DND-41 (cell line): ENCODE measurements around the gene COG8.

ENCODE experiments used
- ATAC-seq: fragments of 200-7000 bp; cut with Tn5 transposase; 3 replicates; pipeline ENCODE4 v1.9.1; 2021; ENCODE audit warnings: low read depth; ENCODE audit not compliant: insufficient read depth
- DNase-seq: peaks from one replicate; pipeline ENCODE4 v3.0.0-alpha.2; 2020
- H2AFZ ChIP-seq: 2 replicates; pipeline ENCODE4 v1.6.0; 2012; ENCODE audit warnings: low read depth, low read length
- H3K27ac ChIP-seq: 2 replicates; pipeline ENCODE4 v1.5.1; 2012; ENCODE audit warnings: low read length, inconsistent platforms
- H3K27me3 ChIP-seq: fragments of 200-600 bp; sonication (generic); 2 replicates; pipeline ENCODE4 v1.6.0; 2012; ENCODE audit warnings: low read length, mild to moderate bottlenecking, inconsistent platforms; ENCODE audit not compliant: insufficient read depth, poor library complexity
- H3K36me3 ChIP-seq: 2 replicates; pipeline ENCODE4 v1.5.1; 2012; ENCODE audit warnings: low read length, inconsistent platforms; ENCODE audit not compliant: insufficient read depth
- H3K4me1 ChIP-seq: 2 replicates; pipeline ENCODE4 v1.5.1; 2012; ENCODE audit warnings: mild to moderate bottlenecking, low read length; ENCODE audit not compliant: insufficient read depth
- H3K4me2 ChIP-seq: 2 replicates; pipeline ENCODE4 v1.6.0; 2012; ENCODE audit warnings: mild to moderate bottlenecking, moderate library complexity, low read length, inconsistent platforms; ENCODE audit not compliant: insufficient read depth
- H3K4me3 ChIP-seq, 2 experiments: fragments of 200-600 bp in 1 of 2; shearing (Covaris generic) in 1 of 2; 2 replicates each; pipeline ENCODE4 v1.5.1; 2012 to 2016; ENCODE audit warnings: inconsistent platforms in 2 of 2, low read length in 2 of 2, mild to moderate bottlenecking in 2 of 2, low read depth in 1 of 2, moderate library complexity in 1 of 2
- H3K79me2 ChIP-seq: 2 replicates; pipeline ENCODE4 v1.6.0; 2012; ENCODE audit warnings: low read length, inconsistent platforms; ENCODE audit not compliant: insufficient read depth
- H3K9ac ChIP-seq: 2 replicates; pipeline ENCODE4 v1.6.0; 2012; ENCODE audit warnings: low read depth, mild to moderate bottlenecking, inconsistent platforms, low read length, moderate library complexity
- H3K9me3 ChIP-seq: 2 replicates; pipeline ENCODE4 v1.5.1; 2012; ENCODE audit warnings: low read length, moderate library complexity, mild to moderate bottlenecking, inconsistent platforms; ENCODE audit not compliant: insufficient read depth, severe bottlenecking
- H4K20me1 ChIP-seq: 2 replicates; pipeline ENCODE4 v1.6.0; 2012; ENCODE audit warnings: low read length; ENCODE audit not compliant: insufficient read depth
- EZH2 ChIP-seq: IDR thresholded peaks from 3 replicates; pipeline ENCODE4 v1.6.1; 2012; ENCODE audit warnings: borderline replicate concordance, low read depth, mild to moderate bottlenecking, moderate library complexity, low read length, inconsistent platforms; ENCODE audit not compliant: severe bottlenecking
- TF ChIP-seq, protein P1 (sequence below): IDR thresholded peaks from 2 replicates; pipeline ENCODE4 v1.5.1; 2012; ENCODE audit warnings: borderline replicate concordance, low read length, moderate library complexity, mild to moderate bottlenecking; ENCODE audit not compliant: poor library complexity, severe bottlenecking; ENCODE audit errors: extremely low read depth

The COG8 gene

GRCh38 chr16:69316595-69317034, 22.7 kb downstream of the COG8 start:
- H3K27ac ChIP-seq: no peak overlapping the region
- peaks cover 78% of the 10 kb centered on the region for H4K20me1 ChIP-seq
- H3K36me3 ChIP-seq: peaks cover 82% of the 10 kb centered on the region
- TF ChIP-seq, protein P1, sequence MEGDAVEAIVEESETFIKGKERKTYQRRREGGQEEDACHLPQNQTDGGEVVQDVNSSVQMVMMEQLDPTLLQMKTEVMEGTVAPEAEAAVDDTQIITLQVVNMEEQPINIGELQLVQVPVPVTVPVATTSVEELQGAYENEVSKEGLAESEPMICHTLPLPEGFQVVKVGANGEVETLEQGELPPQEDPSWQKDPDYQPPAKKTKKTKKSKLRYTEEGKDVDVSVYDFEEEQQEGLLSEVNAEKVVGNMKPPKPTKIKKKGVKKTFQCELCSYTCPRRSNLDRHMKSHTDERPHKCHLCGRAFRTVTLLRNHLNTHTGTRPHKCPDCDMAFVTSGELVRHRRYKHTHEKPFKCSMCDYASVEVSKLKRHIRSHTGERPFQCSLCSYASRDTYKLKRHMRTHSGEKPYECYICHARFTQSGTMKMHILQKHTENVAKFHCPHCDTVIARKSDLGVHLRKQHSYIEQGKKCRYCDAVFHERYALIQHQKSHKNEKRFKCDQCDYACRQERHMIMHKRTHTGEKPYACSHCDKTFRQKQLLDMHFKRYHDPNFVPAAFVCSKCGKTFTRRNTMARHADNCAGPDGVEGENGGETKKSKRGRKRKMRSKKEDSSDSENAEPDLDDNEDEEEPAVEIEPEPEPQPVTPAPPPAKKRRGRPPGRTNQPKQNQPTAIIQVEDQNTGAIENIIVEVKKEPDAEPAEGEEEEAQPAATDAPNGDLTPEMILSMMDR: no peak
- TF ChIP-seq EZH2: no peak
- H3K4me3 ChIP-seq: no peak overlapping the region
- H3K9me3 ChIP-seq: no peaks in the 10 kb centered on the region
- no peak for ATAC-seq
- no peak overlapping the region for H3K9ac ChIP-seq
- H2AFZ ChIP-seq: no peak overlapping the region
- no peak for DNase-seq
- H3K79me2 ChIP-seq: peaks cover 80% of the 10 kb centered on the region
- H3K27me3 ChIP-seq: no peaks in the 10 kb centered on the region
- H3K4me2 ChIP-seq: no peak overlapping the region
- peaks cover 19% of the 10 kb centered on the region for H3K4me1 ChIP-seq

- Histone ChIP-seq H2AFZ (no peak overlapping the region), H3K4me1 (peaks cover 21% of the 10 kb centered on the region), H3K27me3 (no peaks in the 10 kb centered on the region), H3K9me3 (no peaks in the 10 kb centered on the region), H3K79me2 (peaks cover 78% of the 10 kb centered on the region), H3K4me2 (no peak overlapping the region), H3K9ac (no peak overlapping the region), H3K4me3 (no peak overlapping the region), H4K20me1 (peaks cover 70% of the 10 kb centered on the region), H3K27ac (no peak overlapping the region), H3K36me3 (peaks cover 72% of the 10 kb centered on the region)
- DNase-seq: no peak
- no peak for TF ChIP-seq EZH2
- TF ChIP-seq, protein P1: no peak
- no peak for ATAC-seq
Measured at GRCh38 chr16:69315486-69316311, 23.7 kb downstream of the COG8 start.

GRCh38 chr16:69314534-69314933, 24.8 kb downstream of the COG8 start:
- no peak overlapping the region for H3K4me3 ChIP-seq
- peaks cover 58% of the 10 kb centered on the region for H4K20me1 ChIP-seq
- no peak overlapping the region for H3K9ac ChIP-seq
- ATAC-seq: no peak
- H3K4me2 ChIP-seq: no peak overlapping the region
- no peaks in the 10 kb centered on the region for H3K9me3 ChIP-seq
- peaks cover 26% of the 10 kb centered on the region for H3K4me1 ChIP-seq
- H3K27ac ChIP-seq: no peak overlapping the region
- H3K36me3 ChIP-seq: peaks cover 61% of the 10 kb centered on the region
- H3K79me2 ChIP-seq: peaks cover 72% of the 10 kb centered on the region
- no peak overlapping the region for H2AFZ ChIP-seq
- no peaks in the 10 kb centered on the region for H3K27me3 ChIP-seq
- no peak for DNase-seq
- no peak for TF ChIP-seq EZH2
- TF ChIP-seq, protein P1: no peak
